ENCODE results near the gene ZNF318. TPM values are rescaled to one million over a fixed set of nuclear protein-coding genes. Genes with fewer than 3 reads are reported as not detected.

The ZNF318 gene
- total and polyA plus RNA-seq, 2 donors (not counting 3 experiments of a cell fraction or from before 2014, with no cell fraction given): 7.1 to 13.6 TPM

- Histone ChIP-seq H3K9me1 (replicated peaks; ENCODE audit: control insufficient read depth, extremely low read depth, insufficient read depth, low read length) (no peaks in the 10 kb centered on the region), H3K27me3 (ENCODE audit: control insufficient read depth in 2 of 2, insufficient read depth in 2 of 2, low read length in 2 of 2) (peaks cover 13 to 14% of the 10 kb centered on the region in 2 experiments), H3K27ac (ENCODE audit: insufficient read depth, low read depth, low read length) (no peak overlapping the region), H3K4me3 (replicated peaks in 1 of 3; ENCODE audit: insufficient read depth in 1 of 3, low read depth in 1 of 3, low read length in 3 of 3) (no peak overlapping the region), H3K4me1 (ENCODE audit: control insufficient read depth, extremely low read depth, insufficient read depth, low read length) (no peaks in the 10 kb centered on the region), H3K79me2 (ENCODE audit: control insufficient read depth, insufficient read depth, low read length) (no peaks in the 10 kb centered on the region), H3K9me3 (replicated peaks; ENCODE audit: control insufficient read depth, insufficient read depth, low read length) (no peaks in the 10 kb centered on the region), H3K36me3 (ENCODE audit: control insufficient read depth in 2 of 2, extremely low read depth in 1 of 2, insufficient read depth in 2 of 2, low read length in 2 of 2) (no peaks in the 10 kb centered on the region), H3K4me2 (ENCODE audit: insufficient read depth, low read length) (no peak overlapping the region), H3K9ac (replicated peaks; ENCODE audit: extremely low read depth, insufficient read depth, low read length) (no peak overlapping the region), H4K20me1 (replicated peaks; ENCODE audit: control insufficient read depth, extremely low read depth, insufficient read depth, low read length) (no peaks in the 10 kb centered on the region), H2AFZ (ENCODE audit: low read depth, low read length) (no peak overlapping the region)
- dilution Hi-C loops (cut with MboI; ENCODE audit: extremely low pct_ligation_motif_present, low sequenced_read_pairs): no loop called here
- intact Hi-C loops (cut with micrococcal nuclease): no loop called here
- no TSS peak for BruUV-seq (replicated peaks)
- POLR2A ChIA-PET: no interaction called here
- CTCF ChIA-PET: interaction anchor here (1.3 to 1.8 kb wide), 3 partner anchors 9 to 54 kb away, joined by 3 to 6 read pairs (median 4); partner anchors contain the start of gene CRIP3
- no peak for DNase-seq (ENCODE audit: low read depth, low spot score)
- TF ChIP-seq POLR2A (IDR thresholded peaks at IDR 0.05; ENCODE audit: low read depth, low read length) (no peak), MYC (IDR thresholded peaks at IDR 0.05; ENCODE audit: low read depth, low read length) (no peak)
- FAIRE-seq: no peak
These were observed 51.4 kb downstream of the ZNF318 start for GRCh38 chr6:43318011-43318410.

GRCh38 chr6:43313813-43314212 is 55.6 kb downstream of the ZNF318 start:
- intact Hi-C loops (cut with micrococcal nuclease) (no loop called here), dilution Hi-C loops (cut with MboI; ENCODE audit: extremely low pct_ligation_motif_present, low sequenced_read_pairs) (no loop called here)
- DNase-seq (ENCODE audit: low read depth, low spot score) (no peak), FAIRE-seq (no peak)
- ChIA-PET CTCF (interaction anchor here (1.3 to 2.0 kb wide), 3 partner anchors 10 to 50 kb away, joined by 3 to 7 read pairs (median 6); no protein-coding TSS in a partner anchor), POLR2A (no interaction called here)
- Histone ChIP-seq H2AFZ (ENCODE audit: low read depth, low read length) (no peak overlapping the region), H3K27ac (ENCODE audit: insufficient read depth, low read depth, low read length) (no peak overlapping the region), H3K9me3 (replicated peaks; ENCODE audit: control insufficient read depth, insufficient read depth, low read length) (no peaks in the 10 kb centered on the region), H3K79me2 (ENCODE audit: control insufficient read depth, insufficient read depth, low read length) (no peaks in the 10 kb centered on the region), H3K27me3 (ENCODE audit: control insufficient read depth in 2 of 2, insufficient read depth in 2 of 2, low read length in 2 of 2) (peaks cover 18 to 19% of the 10 kb centered on the region in 2 experiments), H3K9me1 (replicated peaks; ENCODE audit: control insufficient read depth, extremely low read depth, insufficient read depth, low read length) (no peaks in the 10 kb centered on the region), H3K36me3 (ENCODE audit: control insufficient read depth in 2 of 2, extremely low read depth in 1 of 2, insufficient read depth in 2 of 2, low read length in 2 of 2) (no peaks in the 10 kb centered on the region), H3K4me3 (replicated peaks in 1 of 3; ENCODE audit: insufficient read depth in 1 of 3, low read depth in 1 of 3, low read length in 3 of 3) (no peak overlapping the region), H4K20me1 (replicated peaks; ENCODE audit: control insufficient read depth, extremely low read depth, insufficient read depth, low read length) (no peaks in the 10 kb centered on the region), H3K4me1 (ENCODE audit: control insufficient read depth, extremely low read depth, insufficient read depth, low read length) (peaks cover 3% of the 10 kb centered on the region), H3K4me2 (ENCODE audit: insufficient read depth, low read length) (no peak overlapping the region), H3K9ac (replicated peaks; ENCODE audit: extremely low read depth, insufficient read depth, low read length) (no peak overlapping the region)
- TF ChIP-seq POLR2AphosphoS5 (IDR thresholded peaks at IDR 0.05; ENCODE audit: insufficient read depth, low read depth, low read length): no peak
- no peak for TF ChIP-seq POLR2A (IDR thresholded peaks at IDR 0.05; ENCODE audit: low read depth, low read length)
- no peak for TF ChIP-seq MAX (IDR thresholded peaks at IDR 0.05; ENCODE audit: insufficient read depth, insufficient read length)
- no peak for TF ChIP-seq GATA2 (IDR thresholded peaks at IDR 0.05; ENCODE audit: insufficient read depth, insufficient read length, low read depth, low read length)
- TF ChIP-seq JUN (IDR thresholded peaks at IDR 0.05; ENCODE audit: borderline replicate concordance, insufficient read depth, insufficient read length, low read depth): no peak
- no peak for TF ChIP-seq MYC (IDR thresholded peaks at IDR 0.05; ENCODE audit: low read depth, low read length)
- no peak for TF ChIP-seq EZH2 (IDR thresholded peaks at IDR 0.05; ENCODE audit: borderline replicate concordance, low read depth, low read length, severe bottlenecking)
- TF ChIP-seq FOS (IDR thresholded peaks at IDR 0.05; ENCODE audit: borderline replicate concordance, insufficient read depth, low read length): no peak
- TF ChIP-seq CTCF (IDR thresholded peaks at IDR 0.05; ENCODE audit: extremely low read depth in 1 of 2, insufficient read depth in 1 of 2, low read depth in 1 of 2, low read length in 2 of 2): no peak
- no TSS peak for BruUV-seq (replicated peaks)
